Thoracic aorta (tissue), 2 donors: ENCODE results near the gene DNTTIP2. TPM values are rescaled to one million over a fixed set of nuclear protein-coding genes. Genes with fewer than 3 reads are reported as not detected.

Source experiments
- ATAC-seq: fragments of 150-250 bp; one replicate; pipeline ENCODE4 v1.8.0; 2017; ENCODE audit warnings: low read depth; ENCODE audit not compliant: insufficient number of reproducible peaks, low FRiP score
- DNase-seq: peaks from one replicate; pipeline ENCODE4 v3.0.0-alpha.2; 2020; ENCODE audit warnings: low spot score
- H3K27ac ChIP-seq, 2 donors: fragments of 200-600 bp; sonication (generic); 1 replicate in 1 of 2; 2 replicates in 1 of 2; pipeline ENCODE4 v1.5.1; 2016; ENCODE audit warnings: mild to moderate bottlenecking in 2 of 2, moderate library complexity in 2 of 2
- H3K27me3 ChIP-seq: fragments of 200-600 bp; sonication (generic); replicated peaks from 2 replicates; pipeline ENCODE4 v1.6.0; 2016; ENCODE audit warnings: mild to moderate bottlenecking; ENCODE audit not compliant: insufficient read depth
- H3K36me3 ChIP-seq: fragments of 200-600 bp; sonication (generic); one replicate; pipeline ENCODE4 v1.5.1; 2016
- H3K4me1 ChIP-seq, 2 donors: fragments of 200-600 bp; sonication (generic); 1 replicate in 1 of 2; 2 replicates in 1 of 2; pipeline versions ENCODE4 v1.5.1 to v1.6.0; 2016; ENCODE audit warnings: low read depth in 2 of 2, mild to moderate bottlenecking in 1 of 2; ENCODE audit not compliant: control insufficient read depth in 1 of 2
- H3K4me3 ChIP-seq: fragments of 200-600 bp; sonication (generic); 2 replicates; pipeline ENCODE4 v1.5.1; 2016; ENCODE audit warnings: mild to moderate bottlenecking
- H3K9me3 ChIP-seq: fragments of 200-600 bp; sonication (generic); 2 replicates; pipeline ENCODE4 v1.5.1; 2016
- CTCF ChIP-seq: fragments of 200-600 bp; sonication (generic); IDR thresholded peaks from one replicate; pipeline ENCODE4 v1.5.1; 2019; ENCODE audit warnings: antibody characterized with exemption
- total RNA-seq, 2 donors: library from RNA; depleted of rRNA; stranded (reverse); fragments of >200 nt; gene quantifications; one replicate each; pipeline versions ENCODE4 v1.1.0 to v1.2.3, GENCODE V29; 2016

The DNTTIP2 gene
- total RNA-seq, 2 donors from 2014 or later: 24.2 to 41.5 TPM

DNA sequence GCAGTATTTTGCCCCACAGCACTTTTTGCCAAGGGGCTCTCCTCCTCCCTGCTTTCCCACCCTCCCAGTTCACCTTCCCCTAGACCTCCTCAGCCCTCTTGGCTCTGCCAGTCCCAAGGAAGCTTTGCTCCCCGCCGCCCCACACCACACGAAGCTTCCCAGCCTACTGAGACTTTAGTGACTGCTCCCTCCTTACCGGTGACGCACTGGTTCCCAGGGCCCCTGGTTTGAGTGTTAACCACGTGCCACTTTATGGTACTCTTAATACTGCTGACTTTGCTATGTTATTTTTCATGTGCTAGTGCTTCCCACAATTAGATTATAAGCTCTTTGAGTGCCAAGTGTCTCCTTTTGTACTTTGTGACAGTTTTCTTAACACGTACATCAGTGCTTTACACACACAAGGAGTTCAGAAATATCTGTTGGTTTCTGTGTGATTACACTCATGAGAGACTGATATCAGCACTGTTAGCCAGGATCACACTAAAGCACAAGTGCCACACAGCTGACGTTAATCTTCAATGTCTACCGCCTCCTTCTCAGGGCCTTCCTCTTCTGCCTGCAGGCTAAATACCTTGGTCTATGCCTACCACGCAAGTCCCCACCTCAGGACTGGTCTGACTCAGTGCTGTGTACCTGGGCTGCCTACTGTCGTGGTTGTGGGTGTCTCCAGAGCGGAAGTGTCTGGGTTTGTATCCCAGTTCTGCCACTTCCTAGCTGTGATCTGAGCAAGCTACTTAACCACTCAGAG is 61.0 kb downstream of the DNTTIP2 start:
- Histone ChIP-seq H3K4me1 (peaks cover 0 to 25% of the 10 kb centered on the region in 2 donors), H3K4me3 (no peak overlapping the region), H3K27me3 (no peaks in the 10 kb centered on the region), H3K36me3 (no peaks in the 10 kb centered on the region), H3K27ac (no peak overlapping the region), H3K9me3 (no peaks in the 10 kb centered on the region)
- ATAC-seq (no peak), DNase-seq (no peak)
- no peak for TF ChIP-seq CTCF

- Histone ChIP-seq H3K36me3 (no peaks in the 10 kb centered on the region), H3K9me3 (no peaks in the 10 kb centered on the region), H3K27me3 (no peaks in the 10 kb centered on the region), H3K4me3 (no peak overlapping the region), H3K27ac (peak overlapping the region; percentile 9 to 30), H3K4me1 (peaks cover 2 to 30% of the 10 kb centered on the region in 2 donors)
- TF ChIP-seq CTCF: no peak
- ATAC-seq (no peak), DNase-seq (no peak)
Measured at GRCh38 chr1:93816970-93817678, 61.9 kb downstream of the DNTTIP2 start.

Other genes with a start within 250 kb of the DNTTIP2 start
- 10 to 100 TPM; 26.7 to 36.3 TPM for gene BCAR3, start 197.4 kb downstream of the DNTTIP2 start, total RNA-seq
- gene GCLM, start 30.2 kb upstream of the DNTTIP2 start, total RNA-seq: 10 to 100 TPM; 12.5 to 28.4 TPM
- 1 to 10 TPM; 2.0 to 3.7 TPM for gene ABCA4, start 241.9 kb upstream of the DNTTIP2 start, total RNA-seq